Measurements from ENCODE around the gene RIC3.

RIC3 gene

GRCh38 chr11:8209208-8209807 is 40.5 kb upstream of the RIC3 start:
- H3K4me3 ChIP-seq (ENCODE audit: low read depth, low read length) = no peak overlapping the region
- TF ChIP-seq MAX (IDR thresholded peaks at IDR 0.05; ENCODE audit: low read depth, low read length) = no peak
- peak; percentile 63 for TF ChIP-seq CTCF (IDR thresholded peaks at IDR 0.05; ENCODE audit: low read depth, low read length)
- DNase-seq (ENCODE audit: low read depth) = peak; percentile 35

GRCh38 chr11:8207080-8208000 is 38.5 kb upstream of the RIC3 start:
- no peak for TF ChIP-seq MYC (IDR thresholded peaks at IDR 0.05; ENCODE audit: low read depth, low read length)
- no peak for TF ChIP-seq MAX (IDR thresholded peaks at IDR 0.05; ENCODE audit: low read depth, low read length)
- no peak for TF ChIP-seq CTCF (IDR thresholded peaks at IDR 0.05; ENCODE audit: low read depth, low read length)
- no peak for TF ChIP-seq POLR2A (IDR thresholded peaks at IDR 0.05; ENCODE audit: extremely low read depth, insufficient read length)
- H3K4me3 ChIP-seq (ENCODE audit: low read depth, low read length) = peak overlapping the region; percentile 11
- DNase-seq (ENCODE audit: low read depth) = no peak

- H3K4me3 ChIP-seq (ENCODE audit: low read depth, low read length) = peak overlapping the region; percentile 11
- peak; percentile 73 for DNase-seq (ENCODE audit: low read depth)
- no peak for TF ChIP-seq CTCF (IDR thresholded peaks at IDR 0.05; ENCODE audit: low read depth, low read length)
- no peak for TF ChIP-seq MAX (IDR thresholded peaks at IDR 0.05; ENCODE audit: low read depth, low read length)
- no peak for TF ChIP-seq MYC (IDR thresholded peaks at IDR 0.05; ENCODE audit: low read depth, low read length)
Measured at GRCh38 chr11:8206251-8207079, 37.6 kb upstream of the RIC3 start.

- TF ChIP-seq POLR2A (IDR thresholded peaks at IDR 0.05; ENCODE audit: extremely low read depth, insufficient read length) (no peak), MAX (IDR thresholded peaks at IDR 0.05; ENCODE audit: low read depth, low read length) (no peak), MYC (IDR thresholded peaks at IDR 0.05; ENCODE audit: low read depth, low read length) (no peak), CTCF (IDR thresholded peaks at IDR 0.05; ENCODE audit: low read depth, low read length) (no peak)
- no peak for DNase-seq (ENCODE audit: low read depth)
- no peak overlapping the region for H3K4me3 ChIP-seq (ENCODE audit: low read depth, low read length)
Measured at GRCh38 chr11:8205566-8205965, 36.7 kb upstream of the RIC3 start.

GRCh38 chr11:8204596-8204995 is 35.8 kb upstream of the RIC3 start:
- TF ChIP-seq CTCF (IDR thresholded peaks at IDR 0.05; ENCODE audit: low read depth, low read length) (no peak), MAX (IDR thresholded peaks at IDR 0.05; ENCODE audit: low read depth, low read length) (no peak), MYC (IDR thresholded peaks at IDR 0.05; ENCODE audit: low read depth, low read length) (no peak), POLR2A (IDR thresholded peaks at IDR 0.05; ENCODE audit: extremely low read depth, insufficient read length) (no peak)
- DNase-seq (ENCODE audit: low read depth) = no peak
- no peak overlapping the region for H3K4me3 ChIP-seq (ENCODE audit: low read depth, low read length)

All from NB4 (cell line).